DMS153 (cell line): ENCODE results near the gene DYNLRB1.

Experiments used
- DNase-seq: peaks from one replicate; lab custom pipeline; 2025; lab: John Stamatoyannopoulos, UW

Gene DYNLRB1

DNA sequence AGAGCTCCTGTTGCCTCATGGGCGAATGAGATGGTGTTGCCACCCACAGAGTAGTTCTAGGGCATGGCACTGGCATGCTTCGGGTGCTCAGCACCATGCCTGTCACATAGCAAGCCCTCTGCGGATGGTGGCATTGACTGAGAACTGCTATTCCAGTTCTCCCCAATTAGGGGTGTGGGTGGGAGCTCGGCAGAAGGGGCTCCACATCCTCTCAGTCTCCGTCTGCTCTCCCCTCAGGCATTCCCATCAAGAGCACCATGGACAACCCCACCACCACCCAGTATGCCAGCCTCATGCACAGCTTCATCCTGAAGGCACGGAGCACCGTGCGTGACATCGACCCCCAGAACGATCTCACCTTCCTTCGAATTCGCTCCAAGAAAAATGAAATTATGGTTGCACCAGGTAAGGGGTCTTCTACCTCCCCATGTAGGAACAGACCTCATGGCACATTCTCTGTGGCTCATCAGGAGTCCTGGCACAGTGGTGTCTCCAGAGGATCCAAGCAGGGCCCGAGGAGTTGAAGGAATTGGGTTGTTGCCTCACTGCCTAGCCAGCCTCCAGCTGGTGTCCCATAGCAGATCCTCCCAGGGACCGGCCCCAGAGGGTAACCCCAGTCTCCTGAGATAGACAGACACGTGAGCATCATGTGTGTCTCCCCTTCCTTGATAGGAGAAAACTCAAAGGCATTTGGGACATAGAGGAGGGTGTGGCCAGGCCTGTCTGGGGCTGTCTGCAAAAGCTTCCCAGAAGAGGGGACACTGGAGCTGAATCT is 18.4 kb downstream of the DYNLRB1 start:
- no peak for DNase-seq

DNA sequence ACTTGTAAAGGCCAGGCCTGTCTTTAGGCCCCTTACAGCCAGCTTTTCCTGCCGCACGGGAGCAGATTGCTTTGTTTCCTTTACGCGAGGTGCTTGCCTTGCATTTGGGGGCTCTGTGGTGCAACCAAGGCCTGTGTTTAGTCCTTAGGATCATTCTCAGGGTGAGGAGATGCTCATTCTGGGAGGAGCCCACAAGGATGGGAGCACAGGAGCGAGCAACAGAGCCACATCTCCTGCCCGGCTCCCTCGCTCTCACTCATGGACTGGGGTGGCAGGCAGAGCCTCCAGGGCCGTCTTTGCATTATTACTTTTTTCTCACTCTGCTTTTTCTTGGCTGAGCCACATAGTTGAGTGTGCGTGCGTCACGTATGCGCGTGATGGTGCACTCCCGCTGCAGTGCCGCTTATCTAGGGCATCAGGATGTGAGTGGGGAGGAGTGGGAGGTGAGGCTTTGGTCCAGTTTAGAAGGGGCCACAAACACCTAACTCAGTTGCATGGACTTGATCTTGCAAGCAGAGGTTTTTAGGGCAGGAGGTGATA is 19.1 kb downstream of the DYNLRB1 start:
- DNase-seq = no peak

DNA sequence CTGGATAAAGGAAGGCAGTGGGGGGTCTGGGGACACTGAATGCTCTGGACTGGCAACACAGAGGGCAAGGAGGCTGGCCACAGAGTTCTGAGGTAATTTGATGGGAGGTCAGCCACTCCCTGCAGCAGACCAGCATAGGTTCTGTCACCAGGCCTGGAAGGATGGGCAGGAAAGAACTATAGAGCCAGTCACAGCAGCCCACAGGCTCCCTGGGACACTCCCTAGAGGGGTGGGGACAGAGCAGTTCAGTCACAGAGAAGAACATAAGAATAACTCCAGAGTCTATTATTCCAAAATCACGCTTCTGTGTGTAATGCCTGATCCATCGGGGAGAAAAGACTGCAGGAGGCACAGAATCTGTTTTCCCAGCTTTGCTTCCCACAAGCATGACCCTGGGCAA is 19.6 kb downstream of the DYNLRB1 start:
- no peak for DNase-seq

DNA sequence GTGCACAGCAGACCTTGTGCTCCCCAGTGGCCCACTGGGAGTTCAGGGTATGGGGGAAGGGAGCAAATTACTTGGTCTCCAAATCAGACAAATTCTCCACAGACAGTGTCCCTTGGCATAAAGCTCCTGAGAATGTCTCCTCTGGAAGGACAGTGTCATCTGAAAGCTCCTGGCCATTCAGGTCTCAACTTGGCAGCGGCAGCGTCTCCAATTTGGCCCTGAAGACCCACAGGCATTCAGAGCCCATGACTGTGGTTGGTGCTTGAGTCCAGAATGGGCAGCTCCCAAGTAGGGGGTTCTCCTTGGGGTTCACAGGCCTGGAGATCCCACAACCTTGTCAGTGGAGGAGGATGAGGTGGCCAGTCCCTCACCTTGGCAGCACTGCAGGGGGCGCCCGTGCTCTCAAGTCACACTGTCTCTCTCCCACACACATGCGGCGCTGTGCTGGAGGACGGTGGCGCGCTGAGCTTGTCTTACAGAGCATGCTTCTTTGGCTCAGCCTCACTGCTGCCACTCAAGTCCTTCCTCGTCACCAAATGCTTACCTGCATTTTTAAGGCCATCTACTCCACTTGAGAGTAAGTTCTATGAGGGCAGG is 20.7 kb downstream of the DYNLRB1 start:
- no peak for DNase-seq

DNA sequence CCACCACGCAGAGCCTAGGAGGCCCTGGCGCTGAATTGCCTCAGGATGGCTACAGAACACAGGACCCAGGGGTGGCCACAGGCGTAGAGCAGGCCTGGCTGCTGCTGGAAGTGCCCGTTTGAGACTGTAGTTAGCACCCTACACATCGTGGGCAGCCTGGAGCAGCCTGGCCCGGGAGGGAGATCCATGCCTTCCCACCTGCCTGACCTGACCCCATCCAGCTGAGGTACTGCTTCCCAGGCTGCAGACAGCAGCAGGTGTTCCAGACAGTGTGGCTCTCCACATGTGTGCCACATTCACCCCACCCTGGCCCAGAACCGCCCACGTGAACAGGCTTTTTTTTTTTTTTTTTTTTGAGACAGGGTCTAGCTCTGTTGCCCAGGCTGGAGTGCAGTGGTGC is 21.4 kb downstream of the DYNLRB1 start:
- no peak for DNase-seq

DNA sequence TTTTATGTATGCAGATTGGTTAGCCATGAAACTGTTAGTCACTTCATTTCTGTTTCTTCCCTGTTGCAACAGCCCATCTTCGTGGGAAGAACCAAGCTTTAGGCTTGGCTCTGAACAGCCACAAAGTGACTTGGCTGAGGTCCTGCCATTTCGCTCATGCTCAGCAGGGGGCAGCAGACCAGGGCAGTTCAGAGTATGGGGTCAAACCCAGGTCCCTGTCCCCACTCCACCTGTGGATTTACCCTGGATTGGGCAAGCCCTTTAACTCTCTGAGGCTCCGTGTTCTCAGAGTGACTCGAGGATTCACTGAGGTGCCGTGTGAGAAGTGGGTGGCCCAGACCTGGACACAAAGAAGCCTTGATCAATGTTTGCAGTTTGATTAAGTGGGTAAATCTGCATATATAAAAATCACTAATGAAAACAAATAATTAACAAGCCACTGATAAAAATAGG is 22.5 kb downstream of the DYNLRB1 start:
- no peak for DNase-seq

DNA sequence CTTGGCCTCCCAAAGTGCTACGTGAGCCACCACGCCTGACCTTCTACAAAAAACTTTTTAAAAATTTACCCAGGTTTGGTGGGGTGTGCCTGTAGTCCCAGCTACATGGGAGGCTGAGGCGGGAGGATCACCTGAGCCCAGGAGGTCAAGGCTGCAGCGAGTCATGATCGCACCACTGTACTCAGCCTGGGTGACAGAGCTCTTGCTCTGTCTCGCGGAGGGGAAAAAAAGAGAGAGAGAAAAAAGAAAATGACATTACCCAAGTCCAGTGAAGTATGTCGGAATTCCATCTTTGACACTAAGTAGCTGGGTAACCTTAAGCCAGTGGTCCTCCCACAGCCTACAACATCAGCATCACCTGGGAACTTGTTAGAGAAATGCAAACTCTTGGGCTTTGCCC is 23.5 kb downstream of the DYNLRB1 start:
- no peak for DNase-seq

DNA sequence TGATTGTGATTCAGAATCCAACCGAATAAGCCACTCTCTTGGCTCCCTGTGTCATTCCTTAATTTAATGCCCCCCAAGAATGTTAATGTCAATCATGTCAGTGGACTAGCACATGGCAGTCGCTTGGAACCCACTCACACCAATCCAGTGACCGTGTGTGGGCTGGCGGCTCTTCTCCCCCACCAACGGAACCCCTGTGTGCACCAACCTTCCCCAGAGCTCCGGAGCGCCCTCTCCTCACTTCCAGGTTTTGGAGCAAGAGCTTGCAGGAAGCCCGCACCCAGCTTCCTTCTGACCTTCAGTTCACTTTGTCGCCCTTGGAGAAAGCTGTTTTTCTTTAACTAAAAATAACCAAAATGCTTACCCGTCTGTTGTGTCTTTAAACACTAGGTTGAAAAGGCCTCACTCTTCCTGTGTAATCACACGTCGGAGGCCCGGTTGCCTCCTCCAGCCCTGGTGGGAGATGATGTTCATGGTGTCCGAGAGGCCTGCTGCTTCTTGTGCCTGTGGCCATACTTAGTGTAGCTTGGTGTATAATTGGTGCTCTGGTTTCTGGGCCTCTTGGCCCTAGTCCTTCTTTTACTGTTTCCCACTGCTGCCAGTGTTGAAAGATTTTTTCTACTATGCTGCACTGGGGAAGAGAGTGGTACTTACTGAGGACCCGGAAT is 24.5 kb downstream of the DYNLRB1 start:
- no peak for DNase-seq

DNA sequence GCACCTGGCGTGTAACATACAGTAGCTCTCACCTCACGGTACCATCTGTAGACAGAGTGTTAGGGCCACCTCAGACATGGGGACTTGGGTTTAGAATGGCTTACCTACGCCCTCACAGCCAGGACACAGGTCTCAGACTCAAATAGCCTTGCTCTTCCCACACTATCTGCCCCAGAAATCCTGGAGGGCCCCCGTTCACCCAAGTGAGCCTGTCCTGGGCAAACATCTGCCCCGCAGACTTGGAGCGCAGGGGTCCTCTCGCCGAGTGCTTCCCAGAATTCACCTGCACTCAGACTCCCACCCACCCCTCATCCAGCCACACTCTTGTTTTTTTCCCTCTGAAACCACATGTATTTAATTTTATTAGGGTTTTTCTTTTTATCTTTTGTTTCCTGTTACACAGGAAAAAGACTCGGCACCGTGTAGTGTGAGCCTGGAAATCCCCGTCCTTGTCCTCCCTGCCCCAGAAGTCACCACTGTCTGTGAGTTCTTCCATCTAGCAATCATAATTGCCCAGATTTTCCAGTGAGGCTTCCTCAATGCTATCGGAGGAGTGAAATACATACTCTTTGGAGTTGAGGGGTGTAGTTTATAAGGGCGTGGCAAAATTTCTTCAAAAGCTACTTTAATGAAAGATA is 25.2 kb downstream of the DYNLRB1 start:
- DNase-seq = no peak

DNA sequence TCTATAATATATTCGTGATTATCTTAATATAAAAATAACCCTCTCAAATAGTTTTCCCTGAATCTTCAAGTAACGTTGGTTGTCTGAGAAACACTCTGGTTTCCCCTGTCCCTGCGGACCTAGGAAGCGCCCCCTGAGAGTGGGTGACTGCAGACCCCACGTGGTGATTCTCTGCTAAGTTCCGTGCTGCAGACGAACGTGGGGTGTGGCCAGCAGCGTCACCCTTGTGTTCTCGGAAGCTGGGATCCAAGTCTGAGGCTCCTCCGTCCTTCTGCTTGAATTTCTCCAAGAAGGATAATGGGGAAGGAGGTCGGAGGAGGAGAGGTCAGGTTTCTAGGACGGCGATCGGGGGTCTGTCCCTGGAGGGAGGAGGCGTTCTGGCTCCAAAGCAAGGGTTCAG is 25.7 kb downstream of the DYNLRB1 start:
- no peak for DNase-seq

DNA sequence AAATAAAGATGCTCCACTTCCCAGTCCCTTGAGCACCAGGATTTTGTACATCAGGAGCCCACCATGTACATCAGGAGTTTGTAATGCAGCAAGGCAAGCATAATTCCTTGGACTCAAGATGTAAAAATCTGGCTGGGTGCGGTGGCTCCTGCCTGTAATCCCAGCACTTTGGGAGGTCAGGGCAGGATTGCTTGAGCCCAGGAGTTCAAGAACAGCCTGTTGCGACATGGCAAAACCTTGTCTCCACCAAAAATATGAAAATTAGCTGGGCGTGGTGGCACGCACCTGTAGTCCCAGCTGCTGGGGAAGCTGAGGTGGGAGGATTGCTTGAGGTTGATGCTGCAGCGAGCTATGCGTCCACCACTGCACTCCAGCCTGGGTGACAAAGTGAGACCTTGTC is 26.2 kb downstream of the DYNLRB1 start:
- DNase-seq = no peak

DNA sequence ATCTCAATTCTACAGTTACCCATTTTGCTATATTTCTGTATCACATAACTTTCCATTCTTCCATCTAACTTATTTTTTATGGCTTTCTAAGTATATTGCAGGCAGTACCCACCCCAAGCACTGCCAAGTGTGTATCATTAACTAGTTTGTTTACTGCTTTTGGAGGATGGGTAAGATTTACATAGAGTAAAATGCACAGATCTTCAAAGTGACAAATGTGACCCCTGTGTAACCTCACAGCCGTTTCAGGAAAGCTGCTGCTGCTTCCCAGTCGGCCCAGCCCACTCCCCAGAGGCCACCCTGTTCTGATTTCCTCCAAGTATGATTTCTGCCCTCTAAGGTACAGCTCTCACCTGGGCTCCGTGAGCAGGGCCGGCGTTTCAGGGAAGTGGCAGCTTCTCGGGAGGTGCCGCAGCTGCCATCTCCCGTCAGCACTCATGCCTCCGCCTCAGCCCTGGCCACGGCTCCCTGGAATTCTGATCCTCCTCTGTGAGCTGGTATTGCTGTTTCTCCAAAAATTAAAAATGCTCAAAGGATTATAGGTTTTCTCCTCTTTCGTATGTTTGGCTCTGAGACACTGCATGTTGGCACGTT is 27.3 kb downstream of the DYNLRB1 start:
- DNase-seq = no peak

DNA sequence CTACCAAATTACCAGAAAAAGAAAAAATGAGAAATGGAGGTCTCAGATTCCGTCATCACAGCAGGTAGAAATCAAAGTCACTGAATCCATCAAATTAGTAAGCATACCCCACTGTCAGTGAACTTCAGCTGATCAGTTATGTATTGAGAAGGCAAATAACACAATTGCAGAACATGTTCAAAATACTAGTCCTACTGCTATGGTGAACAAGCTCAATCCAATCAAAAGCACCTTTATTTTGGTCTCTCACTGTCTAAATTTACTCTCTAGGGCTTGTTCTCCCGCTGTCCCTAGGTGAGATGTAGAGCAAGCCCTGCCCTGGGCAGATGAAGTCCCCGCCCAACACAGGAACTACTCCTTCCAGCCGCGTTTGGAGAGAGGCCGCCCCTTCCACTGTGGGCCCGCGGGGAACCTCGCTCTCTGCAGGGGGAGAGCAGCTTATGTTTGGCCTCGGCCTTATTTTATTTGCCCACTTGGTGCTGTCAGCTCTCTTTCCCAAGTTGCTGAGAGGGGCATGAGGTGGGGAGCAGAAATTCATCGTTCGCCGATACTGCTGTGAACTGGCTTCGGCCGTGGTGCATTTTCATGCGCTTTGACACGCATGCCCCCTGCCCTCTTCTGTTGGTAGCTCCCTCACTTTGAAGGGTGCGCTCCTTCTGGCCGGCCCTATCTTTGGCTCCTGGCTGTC is 28.0 kb downstream of the DYNLRB1 start:
- DNase-seq = no peak

DNA sequence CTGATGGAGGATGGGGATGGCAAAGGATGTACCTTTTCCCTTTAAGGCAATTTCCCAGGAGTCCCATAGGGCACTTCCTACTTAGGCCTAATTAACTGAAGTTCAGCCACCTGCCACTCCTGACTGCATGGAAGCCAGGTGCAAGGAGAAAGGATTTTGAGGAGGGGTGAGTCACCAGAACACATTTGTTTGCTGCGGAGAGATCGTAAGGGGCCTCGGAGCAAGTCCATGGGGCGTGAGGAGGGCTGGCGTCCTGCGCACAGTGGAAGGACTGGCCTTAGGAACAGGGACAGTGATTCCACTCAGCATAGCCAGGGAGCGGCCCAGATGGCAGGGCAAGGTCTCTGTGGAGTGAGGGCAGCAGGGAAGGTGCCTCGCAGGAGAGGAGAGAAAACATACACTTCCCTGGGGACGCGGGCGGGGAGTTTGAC is 30.5 kb downstream of the DYNLRB1 start:
- DNase-seq = peak; percentile 82

DNA sequence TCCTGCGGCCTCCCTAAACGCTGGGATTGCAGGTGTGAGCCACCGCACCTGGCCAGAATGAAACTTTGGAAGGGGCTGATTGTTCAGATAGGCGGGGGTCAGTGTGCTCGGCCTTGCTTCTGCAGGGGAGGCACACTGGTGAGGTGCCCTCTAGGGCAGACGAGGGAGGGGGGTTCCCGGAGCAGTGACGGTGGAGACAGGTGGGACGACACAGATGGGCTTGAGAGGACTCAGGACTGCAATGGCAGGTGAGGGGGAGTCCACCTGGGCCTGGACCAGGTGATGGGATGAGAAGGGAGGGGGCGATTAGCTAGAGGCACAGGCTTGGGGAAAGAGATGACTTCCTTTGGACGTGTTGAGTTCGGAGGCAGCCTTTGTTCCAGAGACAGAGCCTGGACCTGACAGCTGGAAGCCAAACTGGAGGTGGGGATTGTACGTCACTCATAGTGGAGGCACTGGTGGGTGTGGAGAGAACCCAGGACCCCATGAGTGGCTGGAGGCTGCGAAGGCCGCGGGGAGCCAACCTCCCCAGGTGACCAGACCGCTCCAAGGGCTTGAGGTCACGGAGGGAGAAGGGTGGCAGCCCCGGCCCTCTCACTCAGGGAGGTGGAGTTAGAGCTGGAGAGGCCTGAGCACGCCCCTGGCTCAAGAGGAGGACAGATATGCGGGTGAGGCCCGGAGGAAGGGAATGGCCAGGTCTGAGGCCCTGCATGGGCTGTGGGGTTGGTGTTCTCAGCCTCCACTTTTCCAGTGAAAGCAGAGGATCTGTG is 31.8 kb downstream of the DYNLRB1 start:
- DNase-seq = no peak

DNA sequence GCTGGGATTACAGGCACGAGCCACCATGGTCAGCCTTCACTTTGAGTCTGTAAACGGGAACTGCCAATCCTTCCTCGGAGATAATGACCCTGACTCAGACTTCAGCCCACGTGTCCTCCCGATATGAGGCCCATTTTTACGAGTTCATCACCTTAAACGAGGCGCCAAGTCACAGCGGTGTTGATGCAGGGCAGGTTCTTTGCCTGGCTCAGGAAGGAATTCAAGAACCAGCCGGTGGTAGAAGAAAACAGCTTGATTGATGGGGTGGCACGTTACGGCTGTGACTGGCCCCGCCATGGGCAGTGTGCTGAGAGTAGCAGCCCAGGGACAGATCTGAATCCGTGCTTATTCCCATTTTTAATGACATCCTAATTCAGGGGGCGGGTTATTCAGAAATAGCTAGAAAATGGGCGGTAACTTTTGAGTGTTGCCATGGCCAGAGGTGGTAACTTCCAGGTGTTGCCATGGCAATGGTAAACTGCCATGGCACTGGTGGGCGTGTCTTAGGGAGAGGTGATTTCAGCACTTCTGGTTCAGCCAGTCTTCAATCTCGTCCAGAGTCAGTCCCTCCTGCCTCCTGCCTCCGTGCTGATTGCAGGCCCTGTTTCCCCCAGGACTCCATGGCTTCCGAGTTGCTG is 33.2 kb downstream of the DYNLRB1 start:
- no peak for DNase-seq

DNA sequence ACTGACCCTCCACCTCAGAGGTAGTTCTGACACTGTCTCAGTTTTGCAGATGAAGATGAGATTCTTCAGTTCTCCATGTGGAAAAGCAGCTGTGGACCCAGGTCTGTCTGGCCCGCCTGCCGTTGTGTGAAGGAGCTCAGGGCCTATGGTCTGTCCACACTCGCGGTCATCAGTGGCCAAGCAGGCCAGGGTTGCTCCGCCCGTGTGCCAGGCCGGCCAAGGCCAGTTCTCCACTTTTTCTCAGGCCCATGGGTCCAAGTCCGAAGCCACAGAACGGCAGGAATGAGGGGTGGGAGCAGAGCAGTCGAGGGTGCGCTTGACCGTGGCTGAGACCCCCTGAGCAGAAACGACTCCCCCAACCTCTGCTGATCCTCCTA is 33.7 kb downstream of the DYNLRB1 start:
- no peak for DNase-seq

DNA sequence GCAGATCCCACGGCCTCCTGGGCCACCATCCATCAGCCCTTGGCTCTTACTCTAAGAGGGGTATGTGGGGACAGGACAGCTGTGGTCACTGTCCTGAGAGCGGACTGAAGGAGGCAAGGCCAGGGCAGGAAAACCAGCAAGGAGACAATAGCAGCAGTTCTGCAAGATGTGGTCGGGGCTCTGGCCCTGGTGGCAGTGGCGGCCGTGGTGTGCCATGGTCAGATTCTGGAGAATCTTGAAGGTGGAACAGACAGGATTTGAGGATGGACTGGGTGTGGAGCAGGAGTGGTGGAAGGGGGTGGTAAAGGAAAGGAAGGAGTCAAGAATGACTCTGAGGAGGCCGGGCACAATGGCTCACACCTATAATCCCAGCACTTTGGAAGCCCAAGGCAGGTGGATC is 36.3 kb downstream of the DYNLRB1 start:
- DNase-seq = no peak

DNA sequence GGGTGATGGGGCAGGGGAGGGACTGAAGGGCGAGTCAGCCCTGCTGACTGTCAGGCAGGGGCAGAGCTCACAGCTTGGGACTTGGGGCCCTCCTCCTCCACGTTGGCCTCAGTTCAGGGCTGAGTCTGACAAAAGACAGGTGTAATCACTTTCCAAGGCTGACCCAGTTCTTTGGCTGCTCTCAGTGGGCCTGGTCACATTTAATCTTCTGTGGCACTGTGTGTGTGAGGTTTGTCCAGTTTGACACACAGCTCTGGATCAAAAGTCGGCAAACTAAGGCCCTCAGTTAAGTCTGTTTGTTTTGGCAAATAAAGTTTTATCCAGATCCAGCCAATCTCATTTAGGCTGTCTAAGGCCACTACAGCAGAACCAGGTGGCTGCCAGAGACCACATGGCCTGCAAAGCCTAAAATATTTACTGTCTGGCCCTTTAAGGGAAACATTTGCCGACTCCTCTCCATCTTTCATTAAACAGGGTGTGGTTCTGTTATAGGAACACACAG is 37.2 kb downstream of the DYNLRB1 start:
- no peak for DNase-seq

DNA sequence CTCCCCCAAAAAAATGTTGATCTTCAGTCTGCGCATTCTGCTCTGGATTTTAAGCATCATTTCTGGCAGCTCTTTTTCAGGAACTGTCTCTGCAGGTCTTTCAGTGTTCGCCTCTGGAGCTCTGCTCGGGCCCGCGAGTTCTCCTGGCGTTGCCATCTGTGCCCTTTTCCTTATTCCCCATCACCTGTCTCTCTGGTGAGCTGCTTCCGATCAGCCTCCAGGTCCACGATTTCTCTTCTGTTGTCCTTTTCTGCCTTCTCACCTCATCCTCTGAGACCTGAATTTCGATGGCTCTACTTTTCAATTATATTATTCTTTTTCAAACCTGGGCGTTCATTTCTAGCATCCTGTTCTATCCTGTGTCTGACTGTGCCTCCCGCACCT is 41.7 kb downstream of the DYNLRB1 start:
- DNase-seq = no peak
